ENCODE results near the gene CLIC1. TPM values are rescaled to one million over a fixed set of nuclear protein-coding genes. Genes with fewer than 3 reads are reported as not detected.

The CLIC1 gene
- total and polyA plus RNA-seq, 10 of the 15 experiments (the other 5 are each of a cell fraction or from before 2014, with no cell fraction given) = 446 to 1,266 (median 636) TPM

GRCh38 chr6:31760790-31761189 is 24.5 kb upstream of the CLIC1 start:
- CTCF ChIA-PET = interaction anchor here (4.2 kb wide), 1 partner anchor 9 kb away, joined by 24 read pairs; no protein-coding TSS in a partner anchor
- in situ Hi-C loops (cut with MboI) = no loop called here
- Histone ChIP-seq H3K9ac (ENCODE audit: control insufficient read depth, insufficient read depth, low read length) (no peak overlapping the region), H2AFZ (ENCODE audit: control insufficient read depth, low read depth, low read length) (no peak overlapping the region), H3K9me3 (replicated peaks; ENCODE audit: control insufficient read depth, insufficient read depth, low read length) (no peaks in the 10 kb centered on the region), H3K27ac (ENCODE audit: control insufficient read depth, insufficient read depth) (no peak overlapping the region), H3K27me3 (replicated peaks in 1 of 2; ENCODE audit: control insufficient read depth in 2 of 2, insufficient read depth in 2 of 2, low read length in 1 of 2) (no peaks in the 10 kb centered on the region), H4K20me1 (ENCODE audit: control insufficient read depth, insufficient read depth) (no peaks in the 10 kb centered on the region), H3K4me1 (ENCODE audit: control insufficient read depth, insufficient read depth, low read length) (no peaks in the 10 kb centered on the region), H3K4me2 (ENCODE audit: control insufficient read depth, insufficient read depth) (no peak overlapping the region), H3K4me3 (no peak overlapping the region), H3K36me3 (ENCODE audit: control insufficient read depth in 2 of 2, insufficient read depth in 2 of 2, low read length in 1 of 2) (no peaks in the 10 kb centered on the region; a peak in 2 of 4 replicates), H3K79me2 (ENCODE audit: control insufficient read depth, insufficient read depth, low read length) (no peaks in the 10 kb centered on the region)
- intact Hi-C loops (cut with micrococcal nuclease; ENCODE audit: unreplicated experiment) = no loop called here
- BruUV-seq (replicated peaks) = no TSS peak
- TF ChIP-seq BCLAF1 (IDR thresholded peaks at IDR 0.05) = no peak
- no peak for TF ChIP-seq FOXM1 (IDR thresholded peaks at IDR 0.05; ENCODE audit: low read depth, low read length)
- no peak for TF ChIP-seq PAX8 (IDR thresholded peaks at IDR 0.05)
- no peak for TF ChIP-seq RAD21 (IDR thresholded peaks at IDR 0.05; ENCODE audit: insufficient read depth, low read depth, low read length)
- TF ChIP-seq HDAC6 (IDR thresholded peaks at IDR 0.05; ENCODE audit: unreplicated experiment) = no peak
- no peak for TF ChIP-seq ZNF622 (IDR thresholded peaks at IDR 0.05)
- TF ChIP-seq WRNIP1 (IDR thresholded peaks at IDR 0.05; ENCODE audit: borderline replicate concordance, low read depth, low read length) = no peak
- TF ChIP-seq, protein P1, sequence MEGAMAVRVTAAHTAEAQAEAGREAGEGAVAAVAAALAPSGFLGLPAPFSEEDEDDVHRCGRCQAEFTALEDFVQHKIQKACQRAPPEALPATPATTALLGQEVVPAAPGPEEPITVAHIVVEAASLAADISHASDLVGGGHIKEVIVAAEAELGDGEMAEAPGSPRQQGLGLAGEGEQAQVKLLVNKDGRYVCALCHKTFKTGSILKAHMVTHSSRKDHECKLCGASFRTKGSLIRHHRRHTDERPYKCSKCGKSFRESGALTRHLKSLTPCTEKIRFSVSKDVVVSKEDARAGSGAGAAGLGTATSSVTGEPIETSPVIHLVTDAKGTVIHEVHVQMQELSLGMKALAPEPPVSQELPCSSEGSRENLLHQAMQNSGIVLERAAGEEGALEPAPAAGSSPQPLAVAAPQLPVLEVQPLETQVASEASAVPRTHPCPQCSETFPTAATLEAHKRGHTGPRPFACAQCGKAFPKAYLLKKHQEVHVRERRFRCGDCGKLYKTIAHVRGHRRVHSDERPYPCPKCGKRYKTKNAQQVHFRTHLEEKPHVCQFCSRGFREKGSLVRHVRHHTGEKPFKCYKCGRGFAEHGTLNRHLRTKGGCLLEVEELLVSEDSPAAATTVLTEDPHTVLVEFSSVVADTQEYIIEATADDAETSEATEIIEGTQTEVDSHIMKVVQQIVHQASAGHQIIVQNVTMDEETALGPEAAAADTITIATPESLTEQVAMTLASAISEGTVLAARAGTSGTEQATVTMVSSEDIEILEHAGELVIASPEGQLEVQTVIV (IDR thresholded peaks at IDR 0.05; ENCODE audit: borderline replicate concordance, partially characterized antibody) = no peak
- no peak for TF ChIP-seq NR2F1 (conservative IDR thresholded peaks at IDR 0.05)
- no peak for TF ChIP-seq USF1 (IDR thresholded peaks at IDR 0.05; ENCODE audit: borderline replicate concordance, extremely low read length, insufficient read depth, low read depth, low read length)
- RAD21 ChIA-PET (ENCODE audit: unreplicated experiment) = no interaction called here
- ATAC-seq (no peak), DNase-seq (ENCODE audit: low read depth, low spot score) (no peak), FAIRE-seq (no peak)
- SMC1A ChIA-PET (ENCODE audit: uncharacterized antibody, unreplicated experiment) = interaction anchor here (1.1 kb wide), 1 partner anchor 31 kb away, joined by 3 read pairs; the partner anchor contains the start of gene DDAH2
- WGBS (ENCODE audit: insufficient coverage, insufficient replicate concordance, low lambda C conversion rate, missing lambda C conversion rate) = 97% methylated on average over 5 of the region's 5 CpGs
- POLR2A ChIA-PET = no interaction called here

Data from GM12878 (cell line).